OCI-LY1 (cell line): Measurements from ENCODE around the gene TICRR.

ENCODE experiments used
- H2AFZ ChIP-seq: fragments of 200-600 bp; sonication (generic), shearing (Covaris generic); 2 replicates; pipeline ENCODE4 v1.6.0; 2014; ENCODE audit warnings: antibody characterized with exemption, mild to moderate bottlenecking, low read length
- H3F3A ChIP-seq: fragments of 200-600 bp; sonication (generic), shearing (Covaris generic); 2 replicates; pipeline ENCODE4 v1.6.0; 2014; ENCODE audit warnings: mild to moderate bottlenecking, antibody characterized with exemption, low read length, moderate library complexity; ENCODE audit not compliant: insufficient read depth
- H3K27ac ChIP-seq: fragments of 200-600 bp; sonication (generic); 2 replicates; pipeline ENCODE4 v1.5.1; 2014; ENCODE audit warnings: low read length, mixed run types, mild to moderate bottlenecking, low read depth; ENCODE audit not compliant: poor library complexity, severe bottlenecking
- H3K27me3 ChIP-seq: fragments of 200-600 bp; sonication (generic); 2 replicates; pipeline ENCODE4 v1.6.0; 2014; ENCODE audit warnings: antibody characterized with exemption, mild to moderate bottlenecking, low read length, moderate library complexity; ENCODE audit not compliant: insufficient read depth
- H3K36me3 ChIP-seq: fragments of 200-600 bp; sonication (generic); 2 replicates; pipeline ENCODE4 v1.6.1; 2014; ENCODE audit warnings: mild to moderate bottlenecking, antibody characterized with exemption, low read length, moderate library complexity, mixed read lengths; ENCODE audit not compliant: insufficient read depth
- H3K4me1 ChIP-seq: fragments of 200-600 bp; sonication (generic); 2 replicates; pipeline ENCODE4 v1.5.1; 2014; ENCODE audit warnings: mild to moderate bottlenecking, low read length, moderate library complexity; ENCODE audit not compliant: insufficient read depth, severe bottlenecking
- H3K4me2 ChIP-seq: fragments of 200-600 bp; sonication (generic), shearing (Covaris generic); 2 replicates; pipeline ENCODE4 v1.6.1; 2014; ENCODE audit warnings: low read length
- H3K4me3 ChIP-seq: fragments of 200-600 bp; sonication (generic); 2 replicates; pipeline ENCODE4 v1.5.1; 2014; ENCODE audit warnings: low read length, low read depth, mild to moderate bottlenecking, mixed read lengths; ENCODE audit not compliant: poor library complexity, severe bottlenecking
- H3K79me2 ChIP-seq: fragments of 200-600 bp; shearing (Covaris generic); 2 replicates; pipeline ENCODE4 v1.6.1; 2016; ENCODE audit warnings: mixed run types, low read length, mixed read lengths; ENCODE audit not compliant: insufficient read depth
- H3K9ac ChIP-seq: fragments of 200-600 bp; sonication (generic), shearing (Covaris generic); 2 replicates; pipeline ENCODE4 v1.6.1; 2014; ENCODE audit warnings: mild to moderate bottlenecking, low read length, mixed read lengths
- H3K9me2 ChIP-seq: fragments of 200-600 bp; sonication (generic), shearing (Covaris generic); 2 replicates; pipeline ENCODE4 v1.6.1; 2014; ENCODE audit warnings: low read depth, mild to moderate bottlenecking, low read length, mixed read lengths
- H3K9me3 ChIP-seq: fragments of 200-600 bp; shearing (Covaris generic); 2 replicates; pipeline ENCODE4 v1.6.1; 2014; ENCODE audit warnings: low read length, mixed read lengths
- H4K20me1 ChIP-seq: fragments of 200-600 bp; sonication (generic), shearing (Covaris generic); 2 replicates; pipeline ENCODE4 v1.6.0; 2016; ENCODE audit warnings: mild to moderate bottlenecking, low read length; ENCODE audit not compliant: insufficient read depth
- CTCF ChIP-seq: fragments of 200-600 bp; sonication (generic), shearing (Covaris generic); IDR thresholded peaks from 2 replicates; pipeline ENCODE4 v1.5.1; 2017; ENCODE audit warnings: mild to moderate bottlenecking, antibody characterized with exemption, low read length, moderate library complexity, mixed read lengths
- EZH2 ChIP-seq: fragments of 200-600 bp; sonication (generic), shearing (Covaris generic); IDR thresholded peaks from 2 replicates; pipeline ENCODE4 v1.8.0; 2017; ENCODE audit warnings: borderline replicate concordance, mixed run types, mild to moderate bottlenecking, antibody characterized with exemption, low read length, moderate library complexity, mixed read lengths

Gene TICRR

GRCh38 chr15:89533861-89534544, 41.3 kb upstream of the TICRR start:
- Histone ChIP-seq H4K20me1 (no peaks in the 10 kb centered on the region), H3K9me3 (no peaks in the 10 kb centered on the region), H3F3A (no peaks in the 10 kb centered on the region), H3K36me3 (no peaks in the 10 kb centered on the region), H3K79me2 (no peaks in the 10 kb centered on the region), H3K27ac (no peak overlapping the region), H3K4me3 (no peak overlapping the region), H2AFZ (no peak overlapping the region), H3K4me2 (no peak overlapping the region), H3K9ac (no peak overlapping the region), H3K4me1 (no peaks in the 10 kb centered on the region), H3K9me2 (no peaks in the 10 kb centered on the region), H3K27me3 (no peaks in the 10 kb centered on the region)
- TF ChIP-seq EZH2 (no peak), CTCF (no peak)

GRCh38 chr15:89539027-89539426, 36.2 kb upstream of the TICRR start:
- no peaks in the 10 kb centered on the region for H3K27me3 ChIP-seq
- no peak overlapping the region for H3K4me3 ChIP-seq
- no peaks in the 10 kb centered on the region for H3F3A ChIP-seq
- H3K9me3 ChIP-seq, result no peaks in the 10 kb centered on the region
- H3K9me2 ChIP-seq, result no peaks in the 10 kb centered on the region
- H3K27ac ChIP-seq, result no peak overlapping the region
- TF ChIP-seq EZH2 (no peak), CTCF (no peak)
- H3K4me1 ChIP-seq, result no peaks in the 10 kb centered on the region
- H2AFZ ChIP-seq, result no peak overlapping the region
- no peak overlapping the region for H3K9ac ChIP-seq
- no peaks in the 10 kb centered on the region for H3K36me3 ChIP-seq
- H3K79me2 ChIP-seq, result no peaks in the 10 kb centered on the region
- H3K4me2 ChIP-seq, result no peak overlapping the region
- no peaks in the 10 kb centered on the region for H4K20me1 ChIP-seq

DNA sequence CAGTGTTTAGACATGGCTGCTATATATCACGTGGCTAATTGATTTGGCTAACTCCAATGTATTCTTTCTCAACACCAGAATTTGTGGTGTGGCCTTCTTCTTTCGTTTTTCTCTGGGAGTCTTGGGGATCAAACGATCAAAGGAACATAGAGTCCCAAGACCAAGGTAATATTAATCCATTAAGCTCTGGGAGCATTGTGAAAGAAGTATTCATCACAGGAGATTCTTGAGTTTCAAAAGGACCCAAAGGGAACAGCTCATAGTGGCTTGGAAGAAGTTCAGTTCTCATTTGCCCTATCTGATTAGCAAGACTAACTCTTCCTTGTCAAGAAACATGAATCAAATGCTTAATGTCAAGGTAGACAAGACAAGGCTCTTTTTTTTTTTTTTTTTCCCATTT, 32.9 kb upstream of the TICRR start:
- Histone ChIP-seq H3K9me2 (no peaks in the 10 kb centered on the region), H2AFZ (no peak overlapping the region), H3K36me3 (no peaks in the 10 kb centered on the region), H3K4me3 (no peak overlapping the region), H3K79me2 (no peaks in the 10 kb centered on the region), H3K4me2 (no peak overlapping the region), H3K9ac (no peak overlapping the region), H4K20me1 (no peaks in the 10 kb centered on the region), H3K27ac (no peak overlapping the region), H3K4me1 (no peaks in the 10 kb centered on the region), H3K27me3 (no peaks in the 10 kb centered on the region), H3K9me3 (no peaks in the 10 kb centered on the region), H3F3A (no peaks in the 10 kb centered on the region)
- TF ChIP-seq CTCF (no peak), EZH2 (no peak)
